AG09319 (cell line): ENCODE data around the gene SHB.

Experiments used
- DNase-seq: peaks from one replicate; pipeline ENCODE4 v3.0.0-alpha.2; 2010; ENCODE audit warnings: low read depth; ENCODE audit errors: extremely low read depth
- CTCF ChIP-seq: IDR thresholded peaks from 2 replicates; pipeline ENCODE4 v1.5.1; 2011; ENCODE audit warnings: low read depth, mild to moderate bottlenecking, inconsistent platforms, low read length, moderate library complexity

The SHB gene

GRCh38 chr9:37944671-37945481 lies 124.2 kb downstream of the SHB start:
- TF ChIP-seq CTCF = no peak
- DNase-seq = no peak

DNA sequence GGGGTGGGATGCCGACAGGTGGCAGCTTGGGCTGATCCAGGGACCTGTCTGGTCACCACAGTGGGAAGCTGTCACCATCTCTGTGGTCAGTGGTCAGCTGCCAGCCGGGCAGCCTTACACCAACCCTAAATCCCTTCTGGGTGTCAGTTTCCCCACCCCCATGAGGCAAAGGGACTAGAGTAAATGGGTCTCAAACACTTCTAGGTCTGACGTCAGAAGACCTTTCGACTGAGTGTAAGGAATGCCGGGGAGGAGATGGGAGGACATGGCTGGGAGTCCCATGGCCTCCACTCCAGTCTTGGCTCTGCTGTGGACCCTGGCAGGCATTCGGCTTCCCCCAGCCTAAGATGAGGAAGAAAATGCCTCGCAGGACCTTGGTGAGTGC lies 124.8 kb downstream of the SHB start:
- TF ChIP-seq CTCF = no peak
- DNase-seq = no peak

DNA sequence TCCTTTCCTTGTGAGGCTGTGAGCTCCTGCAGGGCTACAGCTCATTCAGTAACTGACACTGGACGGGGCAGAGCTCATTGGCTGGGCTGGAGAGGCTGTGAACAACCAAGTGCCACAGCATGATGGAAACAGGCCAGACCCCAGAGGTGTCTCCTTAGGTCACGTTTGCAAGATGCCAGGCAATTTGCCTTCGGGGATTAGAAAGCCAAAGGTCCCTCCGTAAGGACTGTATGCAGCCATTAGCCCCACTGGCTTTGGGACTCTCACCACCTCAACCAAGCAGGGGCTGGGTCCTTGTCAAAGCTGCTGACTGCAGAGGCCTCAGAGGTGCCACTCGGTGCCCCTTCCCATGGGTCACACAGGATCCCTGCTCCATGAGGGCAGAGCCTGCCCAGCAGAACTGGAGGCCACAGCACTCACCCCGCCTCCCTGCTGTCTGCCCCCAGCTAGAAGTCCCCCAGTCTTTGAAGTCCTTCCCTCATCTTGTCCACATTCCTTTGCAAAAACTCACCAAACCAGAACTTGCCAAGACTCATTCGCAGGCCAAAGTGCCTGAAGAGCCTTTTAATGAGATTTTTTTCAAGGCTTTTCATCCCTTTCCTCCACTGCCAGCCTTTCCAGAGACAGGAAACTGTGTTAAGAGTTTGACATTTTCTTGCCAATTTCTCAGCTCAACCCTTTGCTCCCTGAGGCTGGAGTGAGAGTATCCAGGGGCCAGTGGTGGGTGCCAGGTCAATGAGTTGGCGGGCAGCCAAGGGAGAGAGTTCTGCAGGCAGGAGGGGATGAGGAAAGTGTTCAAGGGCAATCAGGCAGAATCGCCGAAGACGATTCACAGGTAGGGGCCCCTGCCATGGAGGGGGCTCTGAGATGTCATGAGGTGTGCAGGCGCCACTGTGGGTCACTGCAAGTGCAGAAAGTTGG lies 125.4 kb downstream of the SHB start:
- no peak for TF ChIP-seq CTCF
- peak; percentile 51 for DNase-seq

GRCh38 chr9:37942621-37943344 lies 126.2 kb downstream of the SHB start:
- DNase-seq = no peak
- TF ChIP-seq CTCF = no peak

DNA sequence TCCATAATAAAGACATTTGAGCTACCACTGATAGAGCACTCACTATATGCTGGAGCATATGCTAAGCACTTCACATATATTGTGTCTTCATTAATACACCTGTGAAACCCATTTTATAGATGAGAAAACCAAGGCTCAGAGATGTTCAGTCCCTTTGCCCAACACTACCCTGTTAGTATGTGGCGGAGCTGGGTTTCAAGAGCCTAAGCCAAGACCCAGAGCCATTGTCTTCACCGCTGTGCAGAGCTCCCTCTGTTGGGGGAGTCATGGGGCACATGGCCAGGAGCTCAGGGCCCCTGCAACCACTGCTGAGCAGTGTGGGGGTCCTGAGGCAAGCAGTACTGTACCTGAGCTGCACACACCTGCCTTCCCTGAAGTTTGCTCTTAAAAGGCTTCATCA lies 127.8 kb downstream of the SHB start:
- DNase-seq = no peak
- TF ChIP-seq CTCF = no peak

DNA sequence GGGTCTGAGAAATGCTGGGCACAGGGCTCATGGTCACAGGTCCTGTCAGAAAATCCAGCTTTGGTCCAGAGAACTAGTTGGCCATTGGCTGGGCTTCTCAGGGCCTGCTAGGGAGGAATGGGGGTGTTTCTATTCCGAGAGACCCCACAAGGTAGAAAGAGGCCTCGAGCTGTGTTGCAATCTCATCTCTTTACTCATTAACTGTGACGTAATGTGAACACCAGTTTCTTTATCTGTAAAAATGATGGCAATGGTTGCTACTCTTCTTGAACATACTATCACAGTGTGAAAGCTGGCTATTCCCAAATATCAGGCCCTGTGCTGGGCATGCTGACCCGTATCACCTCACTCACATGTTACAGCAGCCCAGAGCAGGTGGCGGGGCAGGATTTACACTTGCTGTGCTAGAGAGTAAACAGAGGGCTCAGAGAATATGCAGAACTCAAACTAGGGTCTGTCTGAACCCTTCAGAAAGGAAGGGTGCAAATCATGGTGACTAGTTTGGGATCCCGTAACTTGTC lies 129.4 kb downstream of the SHB start:
- TF ChIP-seq CTCF = no peak
- no peak for DNase-seq
